ENCODE data around the gene DACT1.

- TF ChIP-seq, protein P1, sequence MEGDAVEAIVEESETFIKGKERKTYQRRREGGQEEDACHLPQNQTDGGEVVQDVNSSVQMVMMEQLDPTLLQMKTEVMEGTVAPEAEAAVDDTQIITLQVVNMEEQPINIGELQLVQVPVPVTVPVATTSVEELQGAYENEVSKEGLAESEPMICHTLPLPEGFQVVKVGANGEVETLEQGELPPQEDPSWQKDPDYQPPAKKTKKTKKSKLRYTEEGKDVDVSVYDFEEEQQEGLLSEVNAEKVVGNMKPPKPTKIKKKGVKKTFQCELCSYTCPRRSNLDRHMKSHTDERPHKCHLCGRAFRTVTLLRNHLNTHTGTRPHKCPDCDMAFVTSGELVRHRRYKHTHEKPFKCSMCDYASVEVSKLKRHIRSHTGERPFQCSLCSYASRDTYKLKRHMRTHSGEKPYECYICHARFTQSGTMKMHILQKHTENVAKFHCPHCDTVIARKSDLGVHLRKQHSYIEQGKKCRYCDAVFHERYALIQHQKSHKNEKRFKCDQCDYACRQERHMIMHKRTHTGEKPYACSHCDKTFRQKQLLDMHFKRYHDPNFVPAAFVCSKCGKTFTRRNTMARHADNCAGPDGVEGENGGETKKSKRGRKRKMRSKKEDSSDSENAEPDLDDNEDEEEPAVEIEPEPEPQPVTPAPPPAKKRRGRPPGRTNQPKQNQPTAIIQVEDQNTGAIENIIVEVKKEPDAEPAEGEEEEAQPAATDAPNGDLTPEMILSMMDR (IDR thresholded peaks at IDR 0.05): no peak
- no peak for TF ChIP-seq TEAD4 (IDR thresholded peaks at IDR 0.05; ENCODE audit: borderline replicate concordance, insufficient read depth)
Measured at GRCh38 chr14:58673722-58674121, 36.0 kb downstream of the DACT1 start.

All from SK-N-SH (cell line).